ENCODE data around the gene RALBP1.

RALBP1 gene

GRCh38 chr18:9507565-9508088 is 32.3 kb downstream of the RALBP1 start:
- no peak for DNase-seq (ENCODE audit: low spot score)

- no peak for DNase-seq (ENCODE audit: low spot score)
Measured at GRCh38 chr18:9508446-9509025, 33.2 kb downstream of the RALBP1 start.

- DNase-seq (ENCODE audit: low spot score), result no peak
Measured at GRCh38 chr18:9513971-9514512, 38.7 kb downstream of the RALBP1 start.

GRCh38 chr18:9516437-9517064 is 41.2 kb downstream of the RALBP1 start:
- peak; percentile 54 for DNase-seq (ENCODE audit: low spot score)

- no peak for DNase-seq (ENCODE audit: low spot score)
Measured at GRCh38 chr18:9517869-9518268, 42.6 kb downstream of the RALBP1 start.

GRCh38 chr18:9519399-9519798 is 44.1 kb downstream of the RALBP1 start:
- DNase-seq (ENCODE audit: low spot score), result no peak

- no peak for DNase-seq (ENCODE audit: low spot score)
Measured at GRCh38 chr18:9520666-9521065, 45.4 kb downstream of the RALBP1 start.

GRCh38 chr18:9521770-9522169 is 46.5 kb downstream of the RALBP1 start:
- no peak for DNase-seq (ENCODE audit: low spot score)

- no peak for DNase-seq (ENCODE audit: low spot score)
Measured at GRCh38 chr18:9522952-9523351, 47.6 kb downstream of the RALBP1 start.

GRCh38 chr18:9526458-9526857 is 51.1 kb downstream of the RALBP1 start:
- no peak for DNase-seq (ENCODE audit: low spot score)

GRCh38 chr18:9530226-9531009 is 55.1 kb downstream of the RALBP1 start:
- DNase-seq (ENCODE audit: low spot score), result no peak

- DNase-seq (ENCODE audit: low spot score), result no peak
Measured at GRCh38 chr18:9531791-9532410, 56.6 kb downstream of the RALBP1 start.

- no peak for DNase-seq (ENCODE audit: low spot score)
Measured at GRCh38 chr18:9534844-9535243, 59.5 kb downstream of the RALBP1 start.

GRCh38 chr18:9535430-9535991 is 60.2 kb downstream of the RALBP1 start:
- no peak for DNase-seq (ENCODE audit: low spot score)

GRCh38 chr18:9536354-9537152 is 61.2 kb downstream of the RALBP1 start:
- no peak for DNase-seq (ENCODE audit: low spot score)

GRCh38 chr18:9537677-9538076 is 62.4 kb downstream of the RALBP1 start:
- no peak for DNase-seq (ENCODE audit: low spot score)

- DNase-seq (ENCODE audit: low spot score), result no peak
Measured at GRCh38 chr18:9539283-9539682, 64.0 kb downstream of the RALBP1 start.

- DNase-seq (ENCODE audit: low spot score), result no peak
Measured at GRCh38 chr18:9539938-9540337, 64.6 kb downstream of the RALBP1 start.

GRCh38 chr18:9542924-9543323 is 67.6 kb downstream of the RALBP1 start:
- DNase-seq (ENCODE audit: low spot score), result no peak

- no peak for DNase-seq (ENCODE audit: low spot score)
Measured at GRCh38 chr18:9545029-9545428, 69.7 kb downstream of the RALBP1 start.

GRCh38 chr18:9546468-9546867 is 71.2 kb downstream of the RALBP1 start:
- DNase-seq (ENCODE audit: low spot score), result no peak

Data from iPS-NIHi11 (cell line).